Keratinocyte (primary cell): ENCODE data around the gene CDR2L. TPM values are rescaled to one million over a fixed set of nuclear protein-coding genes. Genes with fewer than 3 reads are reported as not detected.

ENCODE experiments used
- DNase-seq: peaks from one replicate; pipeline ENCODE4 v3.0.0-alpha.2; 2011; ENCODE audit warnings: low read depth, missing footprints, low spot score
- FAIRE-seq: peaks from 2 replicates; lab custom pipeline; 2011; peaks lifted over from hg19 to GRCh38; lab: Jason Lieb, UNC
- H2AFZ ChIP-seq: 2 replicates; pipeline ENCODE4 v1.6.0; 2012; ENCODE audit warnings: low read length, control low read depth, inconsistent platforms; ENCODE audit not compliant: control insufficient read depth
- H3K27ac ChIP-seq: 2 replicates; pipeline ENCODE4 v1.5.1; 2011; ENCODE audit warnings: low read length; ENCODE audit not compliant: control insufficient read depth, insufficient read depth
- H3K27me3 ChIP-seq: 3 replicates; pipeline ENCODE4 v1.6.0; 2011; ENCODE audit warnings: low read length; ENCODE audit not compliant: control insufficient read depth, insufficient read depth; ENCODE audit errors: extremely low read depth
- H3K36me3 ChIP-seq, 2 experiments: 2 replicates in 1 of 2; 3 replicates in 1 of 2; pipeline ENCODE4 v1.5.1; 2011; ENCODE audit warnings: low read length in 2 of 2, mild to moderate bottlenecking in 1 of 2; ENCODE audit not compliant: control insufficient read depth in 2 of 2, insufficient read depth in 2 of 2; ENCODE audit errors: extremely low read depth in 1 of 2
- H3K4me1 ChIP-seq: 3 replicates; pipeline ENCODE4 v1.5.1; 2011; ENCODE audit warnings: low read length; ENCODE audit not compliant: control insufficient read depth, insufficient read depth; ENCODE audit errors: extremely low read depth
- H3K4me2 ChIP-seq: 3 replicates; pipeline ENCODE4 v1.6.0; 2011; ENCODE audit warnings: low read depth, low read length; ENCODE audit not compliant: control insufficient read depth, insufficient read depth; ENCODE audit errors: extremely low read depth
- H3K4me3 ChIP-seq, 3 experiments: fragments of 200-600 bp in 1 of 3; sonication (generic) in 1 of 3; 2 replicates in 2 of 3; 3 replicates in 1 of 3; pipeline ENCODE4 v1.5.1; 2011 to 2016; ENCODE audit warnings: low read length in 3 of 3, mild to moderate bottlenecking in 3 of 3, control low read depth in 2 of 3, inconsistent platforms in 1 of 3, low read depth in 1 of 3, mixed read lengths in 1 of 3, mixed run types in 1 of 3, moderate library complexity in 1 of 3; ENCODE audit not compliant: control insufficient read depth in 2 of 3, insufficient read depth in 2 of 3; ENCODE audit errors: extremely low read depth in 1 of 3
- H3K79me2 ChIP-seq: 2 replicates; pipeline ENCODE4 v1.6.0; 2012; ENCODE audit warnings: low read length; ENCODE audit not compliant: control insufficient read depth, insufficient read depth
- H3K9ac ChIP-seq: 3 replicates; pipeline ENCODE4 v1.6.0; 2011; ENCODE audit warnings: low read length; ENCODE audit not compliant: control insufficient read depth, insufficient read depth; ENCODE audit errors: extremely low read depth
- H3K9me1 ChIP-seq: 3 replicates; pipeline ENCODE4 v1.6.0; 2011; ENCODE audit warnings: low read length; ENCODE audit not compliant: control insufficient read depth, insufficient read depth; ENCODE audit errors: extremely low read depth
- H3K9me3 ChIP-seq: 2 replicates; pipeline ENCODE4 v1.5.1; 2012; ENCODE audit warnings: low read depth, low read length; ENCODE audit not compliant: control insufficient read depth
- H4K20me1 ChIP-seq: 3 replicates; pipeline ENCODE4 v1.6.0; 2011; ENCODE audit warnings: low read length; ENCODE audit not compliant: control insufficient read depth, insufficient read depth; ENCODE audit errors: extremely low read depth
- EZH2 ChIP-seq: IDR thresholded peaks from one replicate; pipeline ENCODE4 v1.6.1; 2012; ENCODE audit warnings: inconsistent platforms, mild to moderate bottlenecking, low read length, moderate library complexity
- dilution Hi-C: fragments of 300-500 bp; cut with MboI; formaldehyde crosslinking; loops from one replicate; pipeline ENCODE4 v1.7.0; 2020; ENCODE audit warnings: low sequenced_read_pairs; ENCODE audit not compliant: extremely low pct_ligation_motif_present
- polyA plus RNA-seq, 5 experiments: library from polyadenylated mRNA; depleted of rRNA in 3 of 5; stranded (reverse) in 3 of 5; stranded (forward) in 1 of 5; unstranded in 1 of 5; fragments of >200 nt; gene quantifications; 1 replicate in 1 of 5; 2 replicates in 3 of 5; 3 replicates in 1 of 5; pipeline versions ENCODE4 v1.2.1 to v1.2.3, GENCODE V29; 2011 to 2012; ENCODE audit warnings: missing spikeins in 2 of 5, low read depth in 1 of 5, low replicate concordance in 1 of 5
- TF ChIP-seq, protein P1 (sequence below), 3 experiments: IDR thresholded peaks in 1 of 3; conservative IDR thresholded peaks in 1 of 3; optimal IDR thresholded peaks in 1 of 3; 2 replicates in 2 of 3; 3 replicates in 1 of 3; pipeline versions ENCODE3 to v1.5.1; 2011; ENCODE audit warnings: low read length in 3 of 3, mild to moderate bottlenecking in 3 of 3, moderate library complexity in 2 of 3, control low read depth in 1 of 3, inconsistent platforms in 1 of 3; ENCODE audit not compliant: insufficient read depth in 2 of 3; ENCODE audit errors: extremely low read depth in 1 of 3

CDR2L gene
- polyA plus RNA-seq, 1 donor (not counting 4 experiments of a cell fraction or from before 2014, with no cell fraction given), result 7.1 TPM

DNA sequence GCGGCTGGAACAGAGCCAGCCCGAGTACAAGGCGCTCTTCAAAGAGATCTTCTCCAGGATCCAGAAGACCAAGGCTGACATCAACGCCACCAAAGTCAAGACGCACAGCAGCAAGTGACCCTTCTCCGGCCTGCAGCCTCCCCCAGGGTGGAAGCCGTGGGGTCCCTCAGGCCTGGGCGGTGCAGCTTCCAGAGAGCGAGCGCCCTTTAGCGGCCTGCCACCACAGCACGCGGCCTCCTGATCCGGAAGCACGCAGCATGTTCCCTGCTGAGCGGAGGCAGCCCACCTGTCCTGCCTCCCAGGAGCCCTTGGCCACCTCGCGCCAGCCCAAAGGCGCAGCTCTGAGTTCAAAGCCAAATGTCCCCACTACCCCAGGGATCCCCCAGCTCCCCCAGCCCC lies 16.5 kb downstream of the CDR2L start:
- Histone ChIP-seq H2AFZ (no peak overlapping the region), H3K9ac (no peak overlapping the region), H3K9me3 (no peaks in the 10 kb centered on the region), H3K4me2 (no peak overlapping the region), H3K4me3 (no peak overlapping the region), H3K4me1 (no peaks in the 10 kb centered on the region), H3K79me2 (no peaks in the 10 kb centered on the region), H3K27ac (no peak overlapping the region), H4K20me1 (no peaks in the 10 kb centered on the region), H3K9me1 (no peaks in the 10 kb centered on the region), H3K36me3 (peaks cover 4 to 34% of the 10 kb centered on the region in 2 experiments), H3K27me3 (no peaks in the 10 kb centered on the region)
- TF ChIP-seq, protein P1, sequence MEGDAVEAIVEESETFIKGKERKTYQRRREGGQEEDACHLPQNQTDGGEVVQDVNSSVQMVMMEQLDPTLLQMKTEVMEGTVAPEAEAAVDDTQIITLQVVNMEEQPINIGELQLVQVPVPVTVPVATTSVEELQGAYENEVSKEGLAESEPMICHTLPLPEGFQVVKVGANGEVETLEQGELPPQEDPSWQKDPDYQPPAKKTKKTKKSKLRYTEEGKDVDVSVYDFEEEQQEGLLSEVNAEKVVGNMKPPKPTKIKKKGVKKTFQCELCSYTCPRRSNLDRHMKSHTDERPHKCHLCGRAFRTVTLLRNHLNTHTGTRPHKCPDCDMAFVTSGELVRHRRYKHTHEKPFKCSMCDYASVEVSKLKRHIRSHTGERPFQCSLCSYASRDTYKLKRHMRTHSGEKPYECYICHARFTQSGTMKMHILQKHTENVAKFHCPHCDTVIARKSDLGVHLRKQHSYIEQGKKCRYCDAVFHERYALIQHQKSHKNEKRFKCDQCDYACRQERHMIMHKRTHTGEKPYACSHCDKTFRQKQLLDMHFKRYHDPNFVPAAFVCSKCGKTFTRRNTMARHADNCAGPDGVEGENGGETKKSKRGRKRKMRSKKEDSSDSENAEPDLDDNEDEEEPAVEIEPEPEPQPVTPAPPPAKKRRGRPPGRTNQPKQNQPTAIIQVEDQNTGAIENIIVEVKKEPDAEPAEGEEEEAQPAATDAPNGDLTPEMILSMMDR (optimal IDR thresholded peaks at IDR 0.05 in 1 of 3, IDR thresholded peaks at IDR 0.05 in 1 of 3, conservative IDR thresholded peaks at IDR 0.05 in 1 of 3; ENCODE audit: extremely low read depth in 1 of 3, insufficient read depth in 2 of 3, low read length in 3 of 3), result no peak
- no peak for TF ChIP-seq EZH2
- dilution Hi-C loops, result no loop called here
- DNase-seq, result no peak
- no peak for FAIRE-seq

DNA sequence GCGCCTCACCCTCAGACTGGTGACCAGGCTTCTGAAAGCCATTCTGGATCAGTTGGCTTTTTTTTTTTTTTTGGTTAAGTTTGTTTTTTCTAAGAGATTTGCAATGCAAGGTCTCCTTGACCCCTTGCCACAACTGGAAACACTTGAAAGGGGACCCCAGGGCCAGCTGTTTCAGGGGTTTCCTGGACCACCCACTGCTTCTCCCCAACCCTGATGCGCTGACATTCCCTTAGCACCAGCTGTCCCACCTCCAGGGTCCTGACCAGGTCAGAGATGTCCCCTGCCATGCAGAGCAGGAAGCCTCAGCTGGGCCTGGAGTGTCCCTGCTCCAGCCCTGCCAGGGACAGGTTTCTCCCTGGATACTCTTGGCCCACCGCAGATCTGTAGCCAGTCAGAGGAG lies 16.9 kb downstream of the CDR2L start:
- Histone ChIP-seq H3K27ac (no peak overlapping the region), H3K9me1 (no peaks in the 10 kb centered on the region), H4K20me1 (no peaks in the 10 kb centered on the region), H3K36me3 (peaks cover under 1 to 32% of the 10 kb centered on the region in 2 experiments), H3K4me2 (no peak overlapping the region), H2AFZ (no peak overlapping the region), H3K4me1 (no peaks in the 10 kb centered on the region), H3K79me2 (no peaks in the 10 kb centered on the region), H3K4me3 (no peak overlapping the region), H3K9ac (no peak overlapping the region), H3K9me3 (no peaks in the 10 kb centered on the region), H3K27me3 (no peaks in the 10 kb centered on the region)
- FAIRE-seq (no peak), DNase-seq (no peak)
- TF ChIP-seq, protein P1 (optimal IDR thresholded peaks at IDR 0.05 in 1 of 3, IDR thresholded peaks at IDR 0.05 in 1 of 3, conservative IDR thresholded peaks at IDR 0.05 in 1 of 3; ENCODE audit: extremely low read depth in 1 of 3, insufficient read depth in 2 of 3, low read length in 3 of 3), result no peak
- TF ChIP-seq EZH2, result no peak
- dilution Hi-C loops, result no loop called here
